BE2C (cell line): ENCODE measurements around the gene CHD6.

Source experiments
- DNase-seq: peaks from one replicate; pipeline ENCODE4 v3.0.0-alpha.2; 2020
- H3K27me3 ChIP-seq: fragments of 250-450 bp; sonication (Bioruptor Pico); 2 replicates; pipeline ENCODE4 v1.5.1; 2020; ENCODE audit warnings: mild to moderate bottlenecking
- H3K36me3 ChIP-seq: fragments of 250-450 bp; sonication (Bioruptor Pico); 2 replicates; pipeline ENCODE4 v1.5.1; 2020; ENCODE audit warnings: mild to moderate bottlenecking
- H3K4me1 ChIP-seq: fragments of 250-450 bp; sonication (Bioruptor Pico); 2 replicates; pipeline ENCODE4 v1.5.1; 2020
- H3K4me3 ChIP-seq: 2 replicates; pipeline ENCODE4 v1.5.1; 2011; ENCODE audit warnings: low read depth, low read length
- H3K9me3 ChIP-seq: fragments of 250-450 bp; sonication (Bioruptor Pico); 2 replicates; pipeline ENCODE4 v1.5.1; 2020
- TF ChIP-seq, protein P1 (sequence below): IDR thresholded peaks from 2 replicates; pipeline ENCODE4 v1.5.1; 2012; ENCODE audit warnings: mild to moderate bottlenecking, low read depth, low read length

Gene CHD6

DNA sequence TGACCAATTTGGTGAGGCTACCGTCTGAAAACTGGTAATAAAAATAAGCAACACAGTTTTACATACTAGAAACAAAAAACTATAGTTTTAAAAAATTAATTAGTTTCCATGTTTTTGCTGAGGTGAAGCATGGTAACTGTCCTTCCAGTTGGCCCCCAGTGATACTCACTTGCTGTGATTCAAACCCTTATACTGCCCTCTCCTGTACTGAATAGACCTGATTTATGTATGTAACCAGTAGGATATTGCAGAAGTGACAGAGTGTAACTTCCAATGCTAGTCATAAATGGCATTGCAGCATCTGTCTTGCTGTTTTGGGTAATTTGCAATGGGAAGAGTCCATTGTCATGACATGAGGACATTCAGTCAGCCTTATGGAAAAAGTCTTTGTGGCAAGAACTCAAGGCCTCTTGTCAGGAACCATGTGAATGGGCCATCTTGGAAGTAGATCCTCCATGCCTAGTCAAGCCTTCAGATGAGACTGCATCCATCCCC, 8.9 kb upstream of the CHD6 start:
- no peaks in the 10 kb centered on the region for H3K36me3 ChIP-seq
- no peaks in the 10 kb centered on the region for H3K4me1 ChIP-seq
- no peak for DNase-seq
- no peaks in the 10 kb centered on the region for H3K27me3 ChIP-seq
- TF ChIP-seq, protein P1, sequence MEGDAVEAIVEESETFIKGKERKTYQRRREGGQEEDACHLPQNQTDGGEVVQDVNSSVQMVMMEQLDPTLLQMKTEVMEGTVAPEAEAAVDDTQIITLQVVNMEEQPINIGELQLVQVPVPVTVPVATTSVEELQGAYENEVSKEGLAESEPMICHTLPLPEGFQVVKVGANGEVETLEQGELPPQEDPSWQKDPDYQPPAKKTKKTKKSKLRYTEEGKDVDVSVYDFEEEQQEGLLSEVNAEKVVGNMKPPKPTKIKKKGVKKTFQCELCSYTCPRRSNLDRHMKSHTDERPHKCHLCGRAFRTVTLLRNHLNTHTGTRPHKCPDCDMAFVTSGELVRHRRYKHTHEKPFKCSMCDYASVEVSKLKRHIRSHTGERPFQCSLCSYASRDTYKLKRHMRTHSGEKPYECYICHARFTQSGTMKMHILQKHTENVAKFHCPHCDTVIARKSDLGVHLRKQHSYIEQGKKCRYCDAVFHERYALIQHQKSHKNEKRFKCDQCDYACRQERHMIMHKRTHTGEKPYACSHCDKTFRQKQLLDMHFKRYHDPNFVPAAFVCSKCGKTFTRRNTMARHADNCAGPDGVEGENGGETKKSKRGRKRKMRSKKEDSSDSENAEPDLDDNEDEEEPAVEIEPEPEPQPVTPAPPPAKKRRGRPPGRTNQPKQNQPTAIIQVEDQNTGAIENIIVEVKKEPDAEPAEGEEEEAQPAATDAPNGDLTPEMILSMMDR = no peak
- H3K9me3 ChIP-seq = no peaks in the 10 kb centered on the region
- no peak overlapping the region for H3K4me3 ChIP-seq

DNA sequence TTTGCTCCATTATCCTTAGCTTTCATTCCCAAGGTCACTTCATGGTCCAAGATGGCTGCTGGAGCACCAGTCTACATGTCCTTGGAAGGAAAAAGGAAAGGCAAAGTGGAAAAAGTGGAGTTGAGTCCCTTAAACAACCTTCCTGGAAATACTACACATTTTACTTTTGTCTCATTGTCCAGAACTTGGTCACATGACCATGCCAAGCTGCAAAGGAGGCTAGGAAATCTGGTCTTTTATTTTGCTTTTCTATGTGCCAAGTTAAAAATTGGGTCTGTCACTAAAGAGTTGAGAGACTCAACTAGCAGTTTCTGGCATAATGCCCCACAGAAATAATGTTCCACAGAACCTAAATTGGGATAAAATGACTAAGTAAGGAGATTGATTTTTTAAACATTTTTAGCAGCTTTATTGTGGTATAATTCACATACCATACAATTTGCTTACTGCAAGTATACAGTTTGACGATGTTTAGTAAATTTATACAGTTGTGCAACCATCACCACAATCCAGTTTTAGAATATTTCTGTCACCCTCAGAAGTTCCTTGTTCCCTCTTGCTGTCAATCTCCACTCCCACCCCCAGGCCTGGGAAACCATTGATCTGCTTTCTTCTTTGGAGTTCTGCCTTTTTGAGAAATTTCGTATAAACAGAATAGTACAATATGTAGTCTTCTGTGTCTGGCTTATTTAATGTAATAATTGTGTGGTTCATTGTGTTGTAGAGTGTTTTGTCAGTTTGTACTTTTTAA, 5.6 kb upstream of the CHD6 start:
- Histone ChIP-seq H3K36me3 (no peaks in the 10 kb centered on the region), H3K27me3 (no peaks in the 10 kb centered on the region), H3K4me1 (peaks cover 3% of the 10 kb centered on the region), H3K9me3 (0 out of 2 replicates have a peak, but pooled peaks cover 2% of the 10 kb centered on the region), H3K4me3 (no peak overlapping the region)
- TF ChIP-seq, protein P1 = no peak
- DNase-seq = no peak

DNA sequence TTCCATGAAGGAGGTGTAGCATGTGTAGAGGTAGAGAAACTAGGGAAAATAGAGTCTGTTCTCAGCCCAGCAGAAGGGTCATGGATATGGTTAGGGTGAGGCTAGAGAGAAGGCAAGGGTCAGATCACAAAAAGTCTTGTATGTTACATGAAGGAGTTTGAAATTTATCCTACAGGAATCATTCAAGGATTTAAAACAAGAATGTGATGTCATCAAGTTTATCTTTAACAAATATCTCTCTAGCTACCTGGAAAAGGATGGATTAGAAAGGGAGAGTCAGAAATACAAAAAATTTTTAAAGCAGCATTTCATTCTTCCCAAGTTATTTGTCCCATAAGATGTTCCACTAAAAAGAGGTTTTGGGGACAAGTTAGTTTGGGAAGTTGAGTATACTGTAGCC, 4.4 kb upstream of the CHD6 start:
- Histone ChIP-seq H3K9me3 (0 out of 2 replicates have a peak, but pooled peaks cover 2% of the 10 kb centered on the region), H3K36me3 (no peaks in the 10 kb centered on the region), H3K27me3 (no peaks in the 10 kb centered on the region), H3K4me3 (no peak overlapping the region), H3K4me1 (peaks cover 3% of the 10 kb centered on the region)
- TF ChIP-seq, protein P1 = no peak
- no peak for DNase-seq

DNA sequence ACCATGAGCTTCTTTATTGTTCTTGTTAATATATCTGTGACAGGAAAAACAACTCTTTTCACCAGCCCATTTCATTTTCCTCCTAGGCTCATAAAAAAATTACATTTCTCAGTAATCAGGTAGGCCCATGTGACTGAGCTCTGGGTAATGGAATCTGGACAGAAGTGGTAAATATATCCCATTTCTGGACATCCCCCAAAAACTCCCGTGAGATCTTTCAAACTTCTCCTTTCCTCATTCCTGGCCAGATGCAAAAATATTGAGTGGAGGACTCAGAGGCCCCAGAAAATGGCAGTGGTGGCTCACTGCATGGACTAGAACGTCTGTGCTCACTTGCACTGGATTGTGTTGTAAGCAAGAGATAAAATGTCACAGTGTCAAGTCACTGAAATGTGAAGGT, 3.8 kb upstream of the CHD6 start:
- Histone ChIP-seq H3K27me3 (no peaks in the 10 kb centered on the region), H3K4me3 (no peak overlapping the region), H3K4me1 (peaks cover 3% of the 10 kb centered on the region), H3K36me3 (no peaks in the 10 kb centered on the region), H3K9me3 (0 out of 2 replicates have a peak, but pooled peaks cover 2% of the 10 kb centered on the region)
- DNase-seq = no peak
- TF ChIP-seq, protein P1 = no peak

DNA sequence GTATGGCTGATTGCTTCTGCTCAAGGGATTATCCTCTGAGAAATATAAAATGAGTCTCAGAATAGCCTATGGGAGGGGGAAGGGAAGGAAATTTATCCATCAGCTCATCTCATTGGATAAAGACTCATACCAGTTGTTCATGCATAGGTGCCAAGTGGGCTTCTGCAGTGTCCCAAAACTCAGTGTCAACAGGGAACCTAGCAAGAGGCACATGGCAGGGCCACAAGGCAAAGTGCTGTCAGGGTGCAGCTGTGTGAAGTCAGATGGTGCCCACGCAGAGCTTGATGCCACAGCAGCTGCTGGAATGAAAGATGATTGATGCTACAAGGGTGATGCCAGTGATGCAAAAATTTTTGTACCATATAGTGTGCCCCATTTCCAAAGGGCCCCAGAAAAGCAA, 3.2 kb upstream of the CHD6 start:
- TF ChIP-seq, protein P1 = no peak
- Histone ChIP-seq H3K4me3 (no peak overlapping the region), H3K4me1 (peaks cover 6% of the 10 kb centered on the region), H3K27me3 (no peaks in the 10 kb centered on the region), H3K36me3 (no peaks in the 10 kb centered on the region), H3K9me3 (0 out of 2 replicates have a peak, but pooled peaks cover 2% of the 10 kb centered on the region)
- no peak for DNase-seq
